ENCODE results near the gene COMMD8. TPM values are rescaled to one million over a fixed set of nuclear protein-coding genes. Genes with fewer than 3 reads are reported as not detected.
A peak's percentile ranks its signal among the peaks of the same experiment; 100 is the strongest.

The COMMD8 gene
- total RNA-seq, 6 donors from 2014 or later: 6.3 to 17.2 (median 15.3) TPM

DNA sequence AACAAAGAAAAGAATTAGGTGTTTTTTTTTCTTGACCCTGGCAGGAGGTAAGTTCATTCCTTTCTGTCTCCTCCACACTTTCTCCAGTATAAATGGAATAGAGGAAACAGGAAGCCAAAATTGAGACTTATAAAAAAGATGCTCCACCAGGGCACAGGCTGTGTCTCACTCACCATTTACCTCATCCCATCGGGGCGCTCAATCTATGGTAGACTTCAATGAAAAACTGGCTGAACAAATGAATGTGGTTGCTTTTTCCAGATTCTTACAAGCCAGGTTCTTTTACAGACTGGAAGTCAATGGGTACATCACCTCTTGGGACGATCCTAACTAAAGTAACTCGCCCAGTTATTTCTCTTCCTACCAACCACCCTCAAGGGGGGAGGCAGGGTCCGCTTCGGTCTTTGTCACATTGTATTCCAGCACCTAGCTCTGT, 685 bp downstream of the COMMD8 start:
- H3K27ac ChIP-seq: peak overlapping the region; percentile 57 to 93 (median 82)
- H3K27me3 ChIP-seq: no peaks in the 10 kb centered on the region
- no peaks in the 10 kb centered on the region for H3K9me3 ChIP-seq
- H3K36me3 ChIP-seq: peaks cover 0 to 12% (median 0%) of the 10 kb centered on the region in 4 donors
- H3K4me1 ChIP-seq: peaks cover 5 to 19% (median 7%) of the 10 kb centered on the region in 4 donors
- no peak for DNase-seq
- TF ChIP-seq POLR2A (IDR thresholded peaks at IDR 0.05): no peak
- TF ChIP-seq, protein P1, sequence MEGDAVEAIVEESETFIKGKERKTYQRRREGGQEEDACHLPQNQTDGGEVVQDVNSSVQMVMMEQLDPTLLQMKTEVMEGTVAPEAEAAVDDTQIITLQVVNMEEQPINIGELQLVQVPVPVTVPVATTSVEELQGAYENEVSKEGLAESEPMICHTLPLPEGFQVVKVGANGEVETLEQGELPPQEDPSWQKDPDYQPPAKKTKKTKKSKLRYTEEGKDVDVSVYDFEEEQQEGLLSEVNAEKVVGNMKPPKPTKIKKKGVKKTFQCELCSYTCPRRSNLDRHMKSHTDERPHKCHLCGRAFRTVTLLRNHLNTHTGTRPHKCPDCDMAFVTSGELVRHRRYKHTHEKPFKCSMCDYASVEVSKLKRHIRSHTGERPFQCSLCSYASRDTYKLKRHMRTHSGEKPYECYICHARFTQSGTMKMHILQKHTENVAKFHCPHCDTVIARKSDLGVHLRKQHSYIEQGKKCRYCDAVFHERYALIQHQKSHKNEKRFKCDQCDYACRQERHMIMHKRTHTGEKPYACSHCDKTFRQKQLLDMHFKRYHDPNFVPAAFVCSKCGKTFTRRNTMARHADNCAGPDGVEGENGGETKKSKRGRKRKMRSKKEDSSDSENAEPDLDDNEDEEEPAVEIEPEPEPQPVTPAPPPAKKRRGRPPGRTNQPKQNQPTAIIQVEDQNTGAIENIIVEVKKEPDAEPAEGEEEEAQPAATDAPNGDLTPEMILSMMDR (IDR thresholded peaks at IDR 0.05): no peak
- no peak for TF ChIP-seq POLR2AphosphoS5 (IDR thresholded peaks at IDR 0.05)
- TF ChIP-seq EP300 (IDR thresholded peaks at IDR 0.05): no peak
- ATAC-seq (ENCODE audit: low FRiP score in 2 of 2): peak in 1 of 2 donors; percentile 9
- H3K4me3 ChIP-seq: peak overlapping the region; percentile 61 to 96 (median 76)
- WGBS, 2 donors: 11% methylated on average over 5 to 6 of the region's 6 CpGs

DNA sequence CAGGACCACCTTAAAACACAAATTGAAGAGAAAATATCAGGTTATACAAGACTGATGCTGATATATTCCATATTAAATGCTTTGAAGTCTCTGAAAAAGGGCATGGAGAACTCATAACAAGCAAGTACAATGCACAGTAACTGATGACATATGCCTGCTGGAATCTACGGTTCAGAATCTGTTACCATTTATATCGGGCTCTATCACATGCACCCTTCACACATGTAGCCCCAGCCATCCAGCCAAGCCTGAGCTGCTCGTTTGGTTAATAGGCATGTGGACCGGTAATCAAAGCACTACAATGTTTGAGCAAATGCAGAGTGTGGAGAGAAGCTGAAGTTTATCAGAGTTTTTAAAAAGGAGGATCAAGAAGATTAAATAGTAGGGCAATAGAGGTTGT, 11.8 kb downstream of the COMMD8 start:
- Histone ChIP-seq H3K27ac (no peak overlapping the region), H3K36me3 (peaks cover 6 to 64% (median 13%) of the 10 kb centered on the region in 4 donors), H3K4me3 (no peak overlapping the region), H3K27me3 (no peaks in the 10 kb centered on the region), H3K9me3 (no peaks in the 10 kb centered on the region), H3K4me1 (no peaks in the 10 kb centered on the region)
- 83 to 90% methylated on average over 4 of the region's 4 CpGs for WGBS, 2 donors
- ATAC-seq (ENCODE audit: low FRiP score in 2 of 2) (no peak), DNase-seq (no peak)
- TF ChIP-seq POLR2AphosphoS5 (IDR thresholded peaks at IDR 0.05) (no peak), EP300 (IDR thresholded peaks at IDR 0.05) (no peak), POLR2A (IDR thresholded peaks at IDR 0.05) (no peak)
- TF ChIP-seq, protein P1 (IDR thresholded peaks at IDR 0.05): no peak

DNA sequence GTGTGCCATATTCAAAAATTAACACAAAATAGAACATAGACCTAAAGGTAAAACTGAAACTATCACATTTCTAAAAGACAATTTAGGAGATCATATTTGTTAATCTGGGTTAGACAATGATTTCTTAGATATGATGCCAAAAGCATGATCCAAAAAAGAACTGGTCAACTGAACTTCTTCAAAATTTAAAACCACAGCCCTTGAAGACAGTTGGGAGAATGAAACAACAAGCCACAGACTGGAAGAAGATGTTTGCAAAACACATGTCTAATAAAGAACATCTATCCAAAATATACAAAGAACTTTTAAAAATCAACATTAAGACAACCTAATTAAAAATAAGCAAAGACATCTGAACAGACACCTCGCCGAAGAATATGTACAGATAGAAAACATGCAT, 19.5 kb downstream of the COMMD8 start:
- Histone ChIP-seq H3K27me3 (no peaks in the 10 kb centered on the region), H3K4me1 (no peaks in the 10 kb centered on the region), H3K9me3 (no peaks in the 10 kb centered on the region), H3K4me3 (no peak overlapping the region), H3K27ac (no peak overlapping the region), H3K36me3 (no peaks in the 10 kb centered on the region)
- 95 to 96% methylated on average over 2 of the region's 2 CpGs for WGBS, 2 donors
- TF ChIP-seq POLR2A (IDR thresholded peaks at IDR 0.05) (no peak), EP300 (IDR thresholded peaks at IDR 0.05) (no peak), POLR2AphosphoS5 (IDR thresholded peaks at IDR 0.05) (no peak)
- TF ChIP-seq, protein P1 (IDR thresholded peaks at IDR 0.05): no peak
- no peak for DNase-seq
- no peak for ATAC-seq (ENCODE audit: low FRiP score in 2 of 2)

DNA sequence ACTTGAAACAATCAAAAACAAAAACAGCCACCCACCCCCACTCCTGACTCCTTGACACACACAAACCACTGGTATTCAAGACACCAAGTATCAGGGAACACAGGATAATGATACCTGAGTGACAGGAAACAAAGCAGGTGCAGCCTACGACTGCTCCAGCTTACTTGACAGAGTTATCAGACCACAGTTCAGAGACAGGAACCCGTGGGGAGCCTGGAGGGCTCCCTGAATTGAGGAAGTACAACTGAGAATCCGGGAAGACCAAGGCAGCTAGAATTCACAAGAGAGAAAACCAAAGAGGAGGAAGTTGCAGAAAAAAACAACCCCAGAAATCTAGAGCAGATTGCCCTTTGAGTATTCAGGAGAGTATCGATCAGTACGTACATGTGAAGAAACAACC, 20.5 kb downstream of the COMMD8 start:
- 48 to 66% methylated on average over 5 of the region's 5 CpGs for WGBS, 2 donors
- DNase-seq: peak in 1 of 2 donors; percentile 41
- Histone ChIP-seq H3K36me3 (no peaks in the 10 kb centered on the region), H3K4me3 (no peak overlapping the region), H3K27ac (no peak overlapping the region), H3K4me1 (no peaks in the 10 kb centered on the region), H3K27me3 (no peaks in the 10 kb centered on the region), H3K9me3 (no peaks in the 10 kb centered on the region)
- TF ChIP-seq EP300 (IDR thresholded peaks at IDR 0.05) (no peak), POLR2A (IDR thresholded peaks at IDR 0.05) (no peak), POLR2AphosphoS5 (IDR thresholded peaks at IDR 0.05) (no peak)
- TF ChIP-seq, protein P1 (IDR thresholded peaks at IDR 0.05): no peak
- peak in 1 of 2 donors; percentile 57 for ATAC-seq (ENCODE audit: low FRiP score in 2 of 2)

DNA sequence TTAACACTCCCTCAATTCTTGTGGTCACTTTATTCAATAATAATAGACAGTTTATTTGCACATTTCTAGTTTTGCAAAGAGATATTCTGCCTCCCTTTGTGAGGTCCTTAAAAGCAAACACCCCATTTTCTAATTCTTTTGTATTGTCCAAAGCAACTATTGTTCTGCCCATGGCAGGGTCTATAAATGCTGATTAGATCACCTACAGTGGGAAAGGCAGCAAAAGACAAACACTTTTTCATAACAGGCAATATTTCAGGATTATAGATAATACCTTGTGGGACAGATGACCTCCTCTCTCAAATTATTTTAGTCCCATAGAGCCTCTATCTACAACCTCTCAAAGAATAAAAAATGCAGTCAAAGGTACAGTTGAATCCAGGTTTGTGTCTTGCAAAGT, 28.6 kb downstream of the COMMD8 start:
- H3K9me3 ChIP-seq: no peaks in the 10 kb centered on the region
- no peaks in the 10 kb centered on the region for H3K36me3 ChIP-seq
- no peaks in the 10 kb centered on the region for H3K4me1 ChIP-seq
- DNase-seq (no peak), ATAC-seq (ENCODE audit: low FRiP score in 2 of 2) (no peak)
- no peaks in the 10 kb centered on the region for H3K27me3 ChIP-seq
- TF ChIP-seq, protein P1 (IDR thresholded peaks at IDR 0.05): no peak
- TF ChIP-seq EP300 (IDR thresholded peaks at IDR 0.05) (no peak), POLR2AphosphoS5 (IDR thresholded peaks at IDR 0.05) (no peak), POLR2A (IDR thresholded peaks at IDR 0.05) (no peak)
- no peak overlapping the region for H3K27ac ChIP-seq
- H3K4me3 ChIP-seq: no peak overlapping the region
